Measurements from ENCODE around the gene OOSP2. TPM values are rescaled to one million over a fixed set of nuclear protein-coding genes. Genes with fewer than 3 reads are reported as not detected.

OOSP2 gene
- total RNA-seq, 1 experiment from 2014 or later = not detected

DNA sequence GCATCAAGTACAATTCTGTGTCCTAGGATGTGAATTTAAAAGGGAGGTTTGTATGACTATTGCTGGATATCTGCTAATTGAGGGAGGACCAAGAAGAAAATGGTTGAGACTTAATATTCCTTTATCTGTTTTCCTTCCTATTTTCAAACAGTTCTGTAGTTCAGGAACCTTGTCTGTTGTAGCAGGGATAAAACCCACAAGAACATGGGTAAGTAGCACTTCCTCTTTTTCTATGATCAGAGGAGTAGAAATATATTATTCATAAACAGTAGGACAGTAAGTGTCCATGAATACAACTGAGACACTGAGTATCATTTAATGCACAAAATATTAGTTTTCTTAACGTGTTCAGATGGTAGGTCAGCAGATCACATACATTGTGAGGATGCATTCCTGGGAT lies 23.9 kb downstream of the OOSP2 start:
- no peaks in the 10 kb centered on the region for H3K27me3 Mint-ChIP-seq (ENCODE audit: low read depth)
- H3K4ac ChIP-seq (ENCODE audit: low read depth, low read length) = no peak overlapping the region
- H3K79me2 ChIP-seq (ENCODE audit: insufficient read depth, low read length) = no peaks in the 10 kb centered on the region

More for the DNA sequence above, 23.9 kb downstream of the OOSP2 start:
- no peak for DNase-seq
- Histone ChIP-seq H3T11ph (ENCODE audit: low read length) (no peak overlapping the region), H2AFZ (ENCODE audit: low read length) (no peak overlapping the region), H3K14ac (ENCODE audit: insufficient read depth, low read length) (no peak overlapping the region), H3K23ac (ENCODE audit: insufficient read length, low read depth, low read length) (no peak overlapping the region), H3K79me1 (ENCODE audit: insufficient read depth, low read depth, low read length, poor library complexity, severe bottlenecking) (no peaks in the 10 kb centered on the region), H2AK5ac (ENCODE audit: insufficient read length, low read length) (no peak overlapping the region), H2BK120ac (ENCODE audit: low read depth, low read length, poor library complexity, severe bottlenecking) (no peak overlapping the region), H4K20me1 (ENCODE audit: control insufficient read depth, insufficient read depth, insufficient read length) (no peaks in the 10 kb centered on the region), H3K27me3 (ENCODE audit: insufficient read depth, low read length) (no peaks in the 10 kb centered on the region; the same call in 1 of the 2 replicates), H4K8ac (replicated peaks; ENCODE audit: insufficient read length, low read depth, low read length) (no peak overlapping the region), H4K5ac (ENCODE audit: insufficient read length, low read depth, low read length) (no peak overlapping the region), H3K23me2 (ENCODE audit: insufficient read length, low read depth, low read length, poor library complexity, severe bottlenecking) (no peaks in the 10 kb centered on the region), H4K91ac (ENCODE audit: insufficient read length, low read depth, low read length) (no peak overlapping the region), H2BK20ac (ENCODE audit: low read depth, low read length, poor library complexity, severe bottlenecking) (no peak overlapping the region), H3K27ac (ENCODE audit: insufficient read length, low read depth, low read length) (no peak overlapping the region), H3K9me3 (ENCODE audit: control insufficient read depth, low read depth, low read length) (no peaks in the 10 kb centered on the region), H3K9ac (ENCODE audit: extremely low read depth, insufficient read length, low read length) (no peak overlapping the region), H2BK15ac (ENCODE audit: low read depth, low read length) (no peak overlapping the region), H3K18ac (ENCODE audit: insufficient read length, low read depth, low read length) (no peak overlapping the region), H2BK12ac (ENCODE audit: insufficient read length, low read depth, low read length) (no peak overlapping the region), H2BK5ac (ENCODE audit: insufficient read length, low read length) (no peak overlapping the region), H3K56ac (ENCODE audit: insufficient read length, low read depth, low read length) (no peak overlapping the region), H3K4me1 (ENCODE audit: insufficient read depth, low read length) (no peaks in the 10 kb centered on the region), H3K4me2 (ENCODE audit: insufficient read depth, insufficient read length, low read length) (no peak overlapping the region)
- H3K27ac Mint-ChIP-seq = no peak overlapping the region
- H3K36me3 Mint-ChIP-seq (ENCODE audit: insufficient read depth in 1 of 3, low read depth in 3 of 3) = peaks cover 0 to 3% (median 0%) of the 10 kb centered on the region in 3 experiments; a peak in 1 of 7 replicates
- no peaks in the 10 kb centered on the region for H3K4me1 Mint-ChIP-seq
- H3K4me3 Mint-ChIP-seq = no peak overlapping the region
- H3K9me3 Mint-ChIP-seq = peaks cover 0 to 3% of the 10 kb centered on the region in 2 experiments; a peak in 1 of 5 replicates
- TF ChIP-seq, protein P1, sequence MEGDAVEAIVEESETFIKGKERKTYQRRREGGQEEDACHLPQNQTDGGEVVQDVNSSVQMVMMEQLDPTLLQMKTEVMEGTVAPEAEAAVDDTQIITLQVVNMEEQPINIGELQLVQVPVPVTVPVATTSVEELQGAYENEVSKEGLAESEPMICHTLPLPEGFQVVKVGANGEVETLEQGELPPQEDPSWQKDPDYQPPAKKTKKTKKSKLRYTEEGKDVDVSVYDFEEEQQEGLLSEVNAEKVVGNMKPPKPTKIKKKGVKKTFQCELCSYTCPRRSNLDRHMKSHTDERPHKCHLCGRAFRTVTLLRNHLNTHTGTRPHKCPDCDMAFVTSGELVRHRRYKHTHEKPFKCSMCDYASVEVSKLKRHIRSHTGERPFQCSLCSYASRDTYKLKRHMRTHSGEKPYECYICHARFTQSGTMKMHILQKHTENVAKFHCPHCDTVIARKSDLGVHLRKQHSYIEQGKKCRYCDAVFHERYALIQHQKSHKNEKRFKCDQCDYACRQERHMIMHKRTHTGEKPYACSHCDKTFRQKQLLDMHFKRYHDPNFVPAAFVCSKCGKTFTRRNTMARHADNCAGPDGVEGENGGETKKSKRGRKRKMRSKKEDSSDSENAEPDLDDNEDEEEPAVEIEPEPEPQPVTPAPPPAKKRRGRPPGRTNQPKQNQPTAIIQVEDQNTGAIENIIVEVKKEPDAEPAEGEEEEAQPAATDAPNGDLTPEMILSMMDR (conservative IDR thresholded peaks at IDR 0.05) = no peak
- WGBS (ENCODE audit: extremely low coverage, insufficient read length, low lambda C conversion rate) = no CpG with 5 or more reads among the region's 1 CpG

Data from H9 (cell line).